Inflammatory macrophage (primary cell): ENCODE measurements around the gene HBA2.
A peak's percentile ranks its signal among the peaks of the same experiment; 100 is the strongest.
"Not testable (repeated sequence)": the region's sequence is repeated elsewhere in the genome, so short reads cannot be mapped to it uniquely, and the experiment has no call there.

Experiments
- DNase-seq, 2 donors: peaks; one replicate each; pipeline ENCODE4 v3.0.0-alpha.2; 2020 to 2022

The HBA2 gene

DNA sequence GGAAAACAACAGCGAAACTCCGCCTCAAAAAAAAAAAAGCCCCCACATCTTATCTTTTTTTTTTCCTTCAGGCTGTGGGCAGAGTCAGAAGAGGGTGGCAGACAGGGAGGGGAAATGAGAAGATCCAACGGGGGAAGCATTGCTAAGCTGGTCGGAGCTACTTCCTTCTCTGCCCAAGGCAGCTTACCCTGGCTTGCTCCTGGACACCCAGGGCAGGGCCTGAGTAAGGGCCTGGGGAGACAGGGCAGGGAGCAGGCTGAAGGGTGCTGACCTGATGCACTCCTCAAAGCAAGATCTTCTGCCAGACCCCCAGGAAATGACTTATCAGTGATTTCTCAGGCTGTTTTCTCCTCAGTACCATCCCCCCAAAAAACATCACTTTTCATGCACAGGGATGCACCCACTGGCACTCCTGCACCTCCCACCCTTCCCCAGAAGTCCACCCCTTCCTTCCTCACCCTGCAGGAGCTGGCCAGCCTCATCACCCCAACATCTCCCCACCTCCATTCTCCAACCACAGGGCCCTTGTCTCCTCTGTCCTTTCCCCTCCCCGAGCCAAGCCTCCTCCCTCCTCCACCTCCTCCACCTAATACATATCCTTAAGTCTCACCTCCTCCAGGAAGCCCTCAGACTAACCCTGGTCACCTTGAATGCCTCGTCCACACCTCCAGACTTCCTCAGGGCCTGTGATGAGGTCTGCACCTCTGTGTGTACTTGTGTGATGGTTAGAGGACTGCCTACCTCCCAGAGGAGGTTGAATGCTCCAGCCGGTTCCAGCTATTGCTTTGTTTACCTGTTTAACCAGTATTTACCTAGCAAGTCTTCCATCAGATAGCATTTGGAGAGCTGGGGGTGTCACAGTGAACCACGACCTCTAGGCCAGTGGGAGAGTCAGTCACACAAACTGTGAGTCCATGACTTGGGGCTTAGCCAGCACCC lies 2.6 kb downstream of the HBA2 start:
- peak in 1 of 2 donors; percentile 32 for DNase-seq

DNA sequence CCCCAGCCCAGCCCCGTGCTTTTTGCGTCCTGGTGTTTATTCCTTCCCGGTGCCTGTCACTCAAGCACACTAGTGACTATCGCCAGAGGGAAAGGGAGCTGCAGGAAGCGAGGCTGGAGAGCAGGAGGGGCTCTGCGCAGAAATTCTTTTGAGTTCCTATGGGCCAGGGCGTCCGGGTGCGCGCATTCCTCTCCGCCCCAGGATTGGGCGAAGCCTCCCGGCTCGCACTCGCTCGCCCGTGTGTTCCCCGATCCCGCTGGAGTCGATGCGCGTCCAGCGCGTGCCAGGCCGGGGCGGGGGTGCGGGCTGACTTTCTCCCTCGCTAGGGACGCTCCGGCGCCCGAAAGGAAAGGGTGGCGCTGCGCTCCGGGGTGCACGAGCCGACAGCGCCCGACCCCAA lies 3.3 kb downstream of the HBA2 start:
- not testable (repeated sequence) for DNase-seq

DNA sequence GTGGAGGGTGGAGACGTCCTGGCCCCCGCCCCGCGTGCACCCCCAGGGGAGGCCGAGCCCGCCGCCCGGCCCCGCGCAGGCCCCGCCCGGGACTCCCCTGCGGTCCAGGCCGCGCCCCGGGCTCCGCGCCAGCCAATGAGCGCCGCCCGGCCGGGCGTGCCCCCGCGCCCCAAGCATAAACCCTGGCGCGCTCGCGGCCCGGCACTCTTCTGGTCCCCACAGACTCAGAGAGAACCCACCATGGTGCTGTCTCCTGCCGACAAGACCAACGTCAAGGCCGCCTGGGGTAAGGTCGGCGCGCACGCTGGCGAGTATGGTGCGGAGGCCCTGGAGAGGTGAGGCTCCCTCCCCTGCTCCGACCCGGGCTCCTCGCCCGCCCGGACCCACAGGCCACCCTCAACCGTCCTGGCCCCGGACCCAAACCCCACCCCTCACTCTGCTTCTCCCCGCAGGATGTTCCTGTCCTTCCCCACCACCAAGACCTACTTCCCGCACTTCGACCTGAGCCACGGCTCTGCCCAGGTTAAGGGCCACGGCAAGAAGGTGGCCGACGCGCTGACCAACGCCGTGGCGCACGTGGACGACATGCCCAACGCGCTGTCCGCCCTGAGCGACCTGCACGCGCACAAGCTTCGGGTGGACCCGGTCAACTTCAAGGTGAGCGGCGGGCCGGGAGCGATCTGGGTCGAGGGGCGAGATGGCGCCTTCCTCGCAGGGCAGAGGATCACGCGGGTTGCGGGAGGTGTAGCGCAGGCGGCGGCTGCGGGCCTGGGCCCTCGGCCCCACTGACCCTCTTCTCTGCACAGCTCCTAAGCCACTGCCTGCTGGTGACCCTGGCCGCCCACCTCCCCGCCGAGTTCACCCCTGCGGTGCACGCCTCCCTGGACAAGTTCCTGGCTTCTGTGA lies 4.1 kb downstream of the HBA2 start, which contains the start of gene HBA1:
HBA1 (plus strand) TSS at position 204 of the 906 bp plus-strand sequence; CDS start at position 241, 37 bp downstream.
- not testable (repeated sequence) for DNase-seq

DNA sequence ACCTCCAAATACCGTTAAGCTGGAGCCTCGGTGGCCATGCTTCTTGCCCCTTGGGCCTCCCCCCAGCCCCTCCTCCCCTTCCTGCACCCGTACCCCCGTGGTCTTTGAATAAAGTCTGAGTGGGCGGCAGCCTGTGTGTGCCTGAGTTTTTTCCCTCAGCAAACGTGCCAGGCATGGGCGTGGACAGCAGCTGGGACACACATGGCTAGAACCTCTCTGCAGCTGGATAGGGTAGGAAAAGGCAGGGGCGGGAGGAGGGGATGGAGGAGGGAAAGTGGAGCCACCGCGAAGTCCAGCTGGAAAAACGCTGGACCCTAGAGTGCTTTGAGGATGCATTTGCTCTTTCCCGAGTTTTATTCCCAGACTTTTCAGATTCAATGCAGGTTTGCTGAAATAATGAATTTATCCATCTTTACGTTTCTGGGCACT lies 4.7 kb downstream of the HBA2 start:
- no peak for DNase-seq

DNA sequence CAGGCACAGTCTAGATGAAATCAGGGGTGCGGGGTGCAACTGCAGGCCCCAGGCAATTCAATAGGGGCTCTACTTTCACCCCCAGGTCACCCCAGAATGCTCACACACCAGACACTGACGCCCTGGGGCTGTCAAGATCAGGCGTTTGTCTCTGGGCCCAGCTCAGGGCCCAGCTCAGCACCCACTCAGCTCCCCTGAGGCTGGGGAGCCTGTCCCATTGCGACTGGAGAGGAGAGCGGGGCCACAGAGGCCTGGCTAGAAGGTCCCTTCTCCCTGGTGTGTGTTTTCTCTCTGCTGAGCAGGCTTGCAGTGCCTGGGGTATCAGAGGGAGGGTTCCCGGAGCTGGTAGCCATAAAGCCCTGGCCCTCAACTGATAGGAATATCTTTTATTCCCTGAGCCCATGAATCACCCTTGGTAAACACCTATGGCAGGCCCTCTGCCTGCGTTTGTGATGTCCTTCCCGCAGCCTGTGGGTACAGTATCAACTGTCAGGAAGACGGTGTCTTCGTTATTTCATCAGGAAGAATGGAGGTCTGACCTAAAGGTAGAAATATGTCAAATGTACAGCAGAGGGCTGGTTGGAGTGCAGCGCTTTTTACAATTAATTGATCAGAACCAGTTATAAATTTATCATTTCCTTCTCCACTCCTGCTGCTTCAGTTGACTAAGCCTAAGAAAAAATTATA lies 5.4 kb downstream of the HBA2 start:
- no peak for DNase-seq

DNA sequence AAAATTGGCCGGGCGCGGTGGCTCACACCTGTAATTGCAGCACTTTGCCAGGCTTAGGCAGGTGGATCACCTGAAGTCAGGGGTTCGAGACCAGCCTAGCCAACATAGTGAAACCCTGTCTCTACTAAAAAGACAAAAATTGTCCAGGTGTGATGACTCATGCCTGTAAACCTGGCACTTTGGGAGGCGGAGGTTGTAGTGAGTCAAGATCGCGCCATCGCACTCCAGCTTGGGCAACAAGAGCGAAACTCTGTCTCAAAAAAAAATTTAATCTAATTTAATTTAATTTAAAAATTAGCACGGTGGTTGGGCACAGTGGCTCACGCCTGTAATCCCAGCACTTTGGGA lies 6.0 kb downstream of the HBA2 start:
- DNase-seq, result no peak

DNA sequence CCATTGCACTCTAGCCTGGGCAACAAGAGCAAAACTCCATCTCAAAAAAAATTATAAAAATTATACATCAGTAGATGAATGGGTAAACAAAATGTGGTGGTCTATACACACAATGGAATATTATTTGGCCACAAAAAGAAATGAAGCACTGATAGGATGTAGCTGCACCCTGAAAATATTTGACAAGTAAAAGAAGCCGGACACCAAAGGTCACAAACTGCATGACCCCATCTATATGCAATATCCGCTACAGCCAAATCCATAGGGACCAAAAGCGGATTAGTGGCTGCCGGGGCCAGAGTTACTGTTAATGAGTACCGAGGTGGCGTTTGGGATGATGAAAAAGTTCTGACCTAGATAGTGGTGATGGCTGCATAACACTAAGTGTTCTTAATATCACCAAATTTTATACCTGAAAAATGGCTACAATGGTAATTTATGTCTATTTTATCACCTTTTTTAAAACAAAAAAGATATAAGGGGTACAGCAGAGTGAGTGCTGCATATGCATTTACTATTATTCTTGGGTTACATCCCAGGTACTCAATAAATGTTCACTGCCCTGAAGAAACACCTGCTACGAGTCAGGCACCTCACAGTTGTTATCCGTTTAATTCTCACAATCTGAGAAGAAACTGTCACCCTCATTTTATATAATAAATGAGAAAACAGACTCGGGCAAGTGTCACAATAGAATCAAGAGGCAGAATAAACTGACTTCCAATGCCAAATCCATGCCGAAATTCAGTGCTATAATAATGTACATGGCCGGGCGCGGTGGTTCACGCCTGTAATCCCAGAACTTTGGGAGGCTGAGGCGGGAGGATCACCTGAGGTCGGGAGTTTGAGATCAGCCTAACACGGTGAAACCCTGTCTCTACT lies 6.8 kb downstream of the HBA2 start:
- DNase-seq, result no peak

DNA sequence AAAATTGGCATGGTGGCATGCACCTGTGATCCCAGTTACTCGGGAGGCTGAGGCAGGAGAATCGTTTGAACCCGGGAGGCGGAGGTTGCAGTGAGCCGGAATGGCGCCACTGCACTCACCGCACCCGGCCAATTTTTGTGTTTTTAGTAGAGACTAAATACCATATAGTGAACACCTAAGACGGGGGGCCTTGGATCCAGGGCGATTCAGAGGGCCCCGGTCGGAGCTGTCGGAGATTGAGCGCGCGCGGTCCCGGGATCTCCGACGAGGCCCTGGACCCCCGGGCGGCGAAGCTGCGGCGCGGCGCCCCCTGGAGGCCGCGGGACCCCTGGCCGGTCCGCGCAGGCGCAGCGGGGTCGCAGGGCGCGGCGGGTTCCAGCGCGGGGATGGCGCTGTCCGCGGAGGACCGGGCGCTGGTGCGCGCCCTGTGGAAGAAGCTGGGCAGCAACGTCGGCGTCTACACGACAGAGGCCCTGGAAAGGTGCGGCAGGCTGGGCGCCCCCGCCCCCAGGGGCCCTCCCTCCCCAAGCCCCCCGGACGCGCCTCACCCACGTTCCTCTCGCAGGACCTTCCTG lies 7.5 kb downstream of the HBA2 start, which contains the start of gene HBQ1:
HBQ1 (plus strand) TSS at position 359 of the 575 bp plus-strand sequence; CDS start at position 387, 28 bp downstream.
- no peak for DNase-seq

DNA sequence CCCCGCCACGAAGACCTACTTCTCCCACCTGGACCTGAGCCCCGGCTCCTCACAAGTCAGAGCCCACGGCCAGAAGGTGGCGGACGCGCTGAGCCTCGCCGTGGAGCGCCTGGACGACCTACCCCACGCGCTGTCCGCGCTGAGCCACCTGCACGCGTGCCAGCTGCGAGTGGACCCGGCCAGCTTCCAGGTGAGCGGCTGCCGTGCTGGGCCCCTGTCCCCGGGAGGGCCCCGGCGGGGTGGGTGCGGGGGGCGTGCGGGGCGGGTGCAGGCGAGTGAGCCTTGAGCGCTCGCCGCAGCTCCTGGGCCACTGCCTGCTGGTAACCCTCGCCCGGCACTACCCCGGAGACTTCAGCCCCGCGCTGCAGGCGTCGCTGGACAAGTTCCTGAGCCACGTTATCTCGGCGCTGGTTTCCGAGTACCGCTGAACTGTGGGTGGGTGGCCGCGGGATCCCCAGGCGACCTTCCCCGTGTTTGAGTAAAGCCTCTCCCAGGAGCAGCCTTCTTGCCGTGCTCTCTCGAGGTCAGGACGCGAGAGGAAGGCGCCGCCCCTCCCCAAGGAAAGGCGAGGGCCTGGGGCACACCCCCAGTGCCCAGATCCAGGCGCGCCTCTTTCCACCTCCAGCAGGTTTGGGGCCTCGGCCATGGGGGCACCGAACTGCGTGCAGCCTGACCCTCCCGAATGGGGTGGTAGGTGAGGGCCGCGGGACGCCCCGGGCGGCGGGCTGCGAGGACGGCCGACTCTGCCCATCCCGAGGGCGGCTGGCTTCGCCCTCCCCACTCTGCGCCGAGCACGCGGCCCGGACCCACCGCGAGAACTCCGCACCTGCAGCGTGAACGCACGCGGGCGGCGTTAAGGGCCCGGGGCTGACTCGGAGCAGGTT lies 8.2 kb downstream of the HBA2 start:
- DNase-seq, result peak; percentile 49 to 60

DNA sequence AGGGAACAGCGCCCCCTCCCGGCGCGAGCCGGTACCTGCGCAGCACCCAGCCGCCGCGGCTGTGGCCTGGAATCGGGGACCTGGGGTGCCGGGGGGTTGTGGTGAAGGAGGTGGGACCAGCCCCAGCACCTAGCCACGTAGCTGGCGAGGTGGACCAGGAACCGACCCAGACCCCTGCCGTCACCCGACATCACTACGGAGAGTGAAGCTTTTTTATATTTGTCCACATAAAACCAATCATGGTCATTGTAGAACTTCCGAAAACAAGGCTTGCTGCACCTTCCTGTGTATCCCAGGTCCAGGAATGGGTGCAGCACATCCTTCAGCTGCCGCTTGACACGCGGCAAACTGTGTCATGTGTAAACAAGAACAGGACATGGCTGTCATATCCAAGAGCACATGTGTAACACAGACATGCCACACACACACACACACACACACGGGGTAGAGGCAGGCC lies 8.9 kb downstream of the HBA2 start:
- DNase-seq, result no peak

DNA sequence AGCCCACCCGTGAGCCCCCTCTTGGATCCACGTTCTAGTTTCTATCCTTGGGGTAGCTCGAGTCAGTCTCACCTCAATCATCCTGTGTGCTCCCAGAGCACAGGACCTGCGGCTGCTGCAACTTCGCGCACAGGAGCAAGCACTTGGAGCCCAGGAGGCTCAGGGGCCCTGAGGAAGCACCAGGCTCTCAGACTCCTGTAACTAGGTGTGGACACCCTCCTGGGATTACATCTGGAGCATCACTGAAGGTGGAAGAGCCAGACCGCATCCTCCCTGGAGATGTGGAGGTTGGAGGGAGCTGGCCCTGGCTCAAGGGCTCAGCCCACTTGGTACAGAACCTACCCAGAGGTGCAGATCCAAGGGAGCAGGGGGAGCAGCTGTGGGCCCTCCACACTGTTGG lies 10.3 kb downstream of the HBA2 start:
- DNase-seq, result no peak

DNA sequence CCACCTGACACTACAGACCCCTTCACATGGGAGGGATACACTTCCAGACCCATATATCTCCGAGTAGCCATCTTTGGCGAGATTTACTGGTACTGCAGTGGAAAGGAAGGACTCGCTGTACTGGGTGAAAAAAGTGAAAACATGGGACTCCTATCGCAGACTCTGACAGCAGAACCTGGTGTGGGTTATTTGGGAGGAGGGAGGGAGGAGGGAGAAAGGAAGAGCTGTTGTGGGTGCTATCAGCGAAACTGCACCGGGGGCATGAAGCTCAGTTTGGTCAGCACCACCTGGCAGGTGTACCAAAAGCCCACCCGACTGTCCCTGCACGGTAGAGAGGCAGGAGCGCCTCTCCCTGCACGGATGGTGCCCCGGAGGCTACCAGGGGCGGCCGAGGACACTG lies 12.5 kb downstream of the HBA2 start:
- DNase-seq, result no peak

DNA sequence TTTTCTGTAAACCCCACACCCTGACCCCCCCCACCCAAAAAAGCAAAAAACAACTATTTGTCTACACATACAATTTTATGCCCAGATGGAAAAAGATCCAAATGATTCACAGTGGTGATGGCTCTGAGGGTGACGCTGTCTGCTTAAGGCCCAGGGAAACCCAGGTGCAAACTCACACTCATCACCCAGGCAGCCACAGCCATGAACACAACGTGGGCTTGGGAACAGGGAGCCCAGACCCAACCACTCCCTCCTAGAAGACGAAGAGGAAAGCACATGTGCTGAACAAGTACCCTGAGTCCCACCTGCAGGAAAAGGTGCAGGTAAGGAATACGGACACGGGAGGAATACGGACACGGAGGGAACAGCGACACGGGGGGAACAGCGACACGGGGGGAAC lies 13.0 kb downstream of the HBA2 start:
- no peak for DNase-seq

DNA sequence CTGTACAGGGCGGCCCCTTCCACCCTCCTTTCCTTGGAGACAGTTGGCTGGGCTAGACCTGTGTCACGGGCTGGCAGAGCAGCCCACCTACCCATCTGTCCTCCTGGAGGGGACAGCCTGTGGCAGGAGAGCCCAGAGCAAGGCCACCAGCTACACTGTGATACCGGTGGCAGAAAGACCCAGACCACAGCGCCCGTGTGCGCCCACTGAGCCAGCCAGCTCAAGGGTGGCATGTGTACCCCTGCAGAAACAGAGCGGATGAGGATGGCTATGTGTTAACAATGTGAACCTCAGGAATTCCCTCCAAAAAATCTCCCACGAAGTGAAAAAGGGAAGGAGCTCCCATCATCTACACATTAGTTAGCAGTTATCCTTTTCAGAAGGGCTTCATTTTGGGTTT lies 14.7 kb downstream of the HBA2 start:
- no peak for DNase-seq

DNA sequence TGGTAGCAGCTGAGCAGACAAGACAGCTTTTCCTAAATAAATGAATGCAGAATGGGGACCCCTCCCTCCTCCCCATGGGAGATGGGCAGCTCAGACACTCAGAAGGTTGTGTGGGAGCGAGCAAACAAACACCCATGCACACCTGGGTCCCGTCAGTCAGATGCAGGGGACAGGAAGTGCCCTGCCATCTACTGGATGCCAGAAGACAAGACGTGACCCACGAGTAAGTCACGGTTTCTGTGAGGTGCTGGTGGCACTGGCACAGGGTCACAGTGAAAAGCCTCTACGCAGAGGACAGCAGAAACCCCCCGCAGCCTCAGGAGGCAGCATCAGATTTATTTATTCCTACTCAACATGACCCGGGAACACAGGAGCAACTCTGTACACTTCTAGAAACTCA lies 16.0 kb downstream of the HBA2 start:
- no peak for DNase-seq

DNA sequence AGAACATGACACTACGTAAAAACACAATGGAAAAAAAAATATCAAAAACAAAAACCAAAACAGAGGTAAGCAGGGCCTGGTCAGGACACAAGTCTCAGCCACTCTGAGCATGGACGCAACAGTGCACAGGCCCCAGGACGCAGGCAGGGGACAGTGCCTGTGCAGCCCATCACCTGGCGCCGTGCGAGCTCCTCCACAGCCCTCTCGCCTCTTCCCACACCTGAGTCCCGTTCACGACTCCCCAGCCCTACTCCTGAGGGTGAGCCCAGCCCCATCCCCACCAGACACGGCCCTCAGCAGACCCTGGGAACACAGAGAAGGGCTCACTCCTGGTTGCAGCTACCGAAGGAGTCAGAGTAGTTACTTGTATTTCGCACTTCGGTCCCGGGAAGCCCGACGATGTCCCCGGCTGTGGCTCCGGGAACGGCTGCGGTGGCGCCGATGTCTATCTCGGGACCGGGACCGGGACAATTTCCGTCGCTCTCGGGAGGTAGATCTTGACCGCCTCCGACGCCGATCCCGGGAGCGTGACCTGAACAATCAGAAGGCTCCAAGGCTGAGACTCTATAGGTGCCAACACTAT lies 17.0 kb downstream of the HBA2 start:
- no peak for DNase-seq

DNA sequence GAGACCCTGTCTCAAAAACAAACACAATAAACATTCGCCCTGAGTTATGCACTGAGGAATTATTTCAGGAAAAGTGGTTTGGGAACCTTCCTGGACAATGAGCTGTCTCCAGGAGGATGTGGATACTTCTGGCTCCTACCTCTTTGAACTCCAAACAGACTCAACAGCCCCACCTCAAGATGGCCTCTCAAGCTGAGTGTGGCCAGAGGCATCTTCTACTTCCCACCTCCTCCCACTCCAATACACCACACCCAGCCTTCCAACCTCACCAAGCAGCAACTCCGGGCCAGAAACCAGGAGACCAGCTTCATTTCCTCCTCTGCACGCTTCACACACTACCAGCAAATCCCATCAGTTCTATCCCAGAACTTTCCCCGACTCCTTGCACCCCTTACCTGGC lies 19.2 kb downstream of the HBA2 start:
- DNase-seq, result no peak

DNA sequence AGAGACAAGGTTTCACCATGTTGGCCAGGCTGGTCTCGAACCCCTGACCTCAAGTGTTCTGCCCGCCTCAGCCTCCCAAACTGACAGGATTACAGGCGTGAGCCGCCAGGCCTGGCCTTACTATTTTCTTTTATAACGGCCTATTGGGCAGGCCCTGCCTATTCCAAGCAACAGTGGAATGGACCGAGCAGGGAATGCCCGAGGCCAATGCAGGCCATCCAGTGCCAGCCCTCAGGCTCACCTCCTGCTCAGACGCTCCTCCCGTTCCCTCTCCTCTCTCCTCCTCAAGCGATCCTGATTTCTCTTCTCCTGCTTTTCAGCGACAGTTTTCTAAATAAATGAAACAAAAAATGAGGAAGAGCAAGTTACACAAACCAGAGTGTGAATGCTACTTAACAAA lies 20.0 kb downstream of the HBA2 start:
- DNase-seq, result no peak

DNA sequence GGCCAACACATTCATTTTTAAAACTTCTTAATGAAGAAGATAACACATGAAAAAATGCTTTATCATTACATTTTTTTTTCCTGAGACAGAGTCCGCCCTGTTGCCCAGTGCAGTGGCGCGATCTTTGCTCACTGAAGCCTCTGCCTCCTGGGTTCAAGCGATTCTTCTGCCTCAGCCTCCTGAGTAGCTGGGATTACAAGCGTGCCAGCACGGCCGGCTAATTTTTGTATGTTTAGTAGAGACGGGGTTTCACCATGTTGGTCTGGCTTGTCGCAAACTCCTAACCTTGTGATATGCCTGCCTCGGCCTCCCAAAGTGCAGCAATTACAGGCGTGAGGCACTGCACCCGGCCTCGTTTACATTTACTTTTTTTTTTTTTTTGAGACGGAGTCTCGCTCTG lies 20.8 kb downstream of the HBA2 start:
- no peak for DNase-seq

DNA sequence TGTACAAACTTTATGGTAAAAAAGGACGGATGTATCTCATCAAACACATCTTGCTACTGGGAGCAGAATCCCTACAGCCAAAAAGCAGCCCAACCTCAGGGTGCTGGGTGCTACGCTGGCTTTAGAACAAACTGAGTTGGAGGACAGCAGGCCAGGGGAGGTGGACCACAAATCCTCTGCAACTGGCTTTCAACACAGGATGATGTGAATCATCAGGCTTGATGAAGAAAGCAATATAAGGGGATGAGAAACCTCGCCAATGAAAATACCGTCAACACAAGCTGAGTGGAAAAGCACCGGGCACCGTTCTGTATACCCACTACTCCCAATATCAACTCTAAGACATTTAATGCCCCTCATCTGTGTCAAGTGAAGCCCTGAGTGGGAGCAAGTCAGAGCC lies 21.8 kb downstream of the HBA2 start:
- no peak for DNase-seq
